H1 (cell line): ENCODE results near the gene CACNG3. TPM values are rescaled to one million over a fixed set of nuclear protein-coding genes. Genes with fewer than 3 reads are reported as not detected.

Experiments used
- CTCF ChIA-PET: fragments of 300-600 bp; sonication (Branson Sonifier 250); formaldehyde crosslinking; loops from one replicate; lab custom pipeline; 2021; ENCODE audit not compliant: partially characterized antibody; lab: Charles Lee
- POLR2A ChIA-PET: fragments of 300-600 bp; sonication (Branson Sonifier 250); formaldehyde crosslinking; loops from one replicate; lab custom pipeline; 2021; ENCODE audit warnings: inconsistent platforms; ENCODE audit not compliant: partially characterized antibody; lab: Charles Lee
- DNase-seq, 2 experiments: peaks; one replicate each; pipeline versions ENCODE4 v3.0.0 to v3.0.0-alpha.2; 2010 to 2022; ENCODE audit warnings: low spot score in 2 of 2, low read depth in 1 of 2, mixed read lengths in 1 of 2
- FAIRE-seq: peaks from 2 replicates; lab custom pipeline; 2011; peaks lifted over from hg19 to GRCh38; lab: Jason Lieb, UNC
- H2AFZ ChIP-seq: 2 replicates; pipeline ENCODE4 v1.8.1; 2012; ENCODE audit warnings: low read length, inconsistent platforms
- H2AK5ac ChIP-seq: 2 replicates; pipeline ENCODE4 v1.6.1; 2013; ENCODE audit warnings: low read depth, low read length
- H2BK120ac ChIP-seq: replicated peaks from 2 replicates; pipeline ENCODE3; 2013; ENCODE audit warnings: low read depth, low read length, inconsistent platforms
- H2BK12ac ChIP-seq: 2 replicates; pipeline ENCODE4 v1.6.1; 2013; ENCODE audit warnings: low read depth, low read length
- H2BK15ac ChIP-seq: 2 replicates; pipeline ENCODE4 v1.6.1; 2013; ENCODE audit warnings: low read length
- H2BK20ac ChIP-seq: 2 replicates; pipeline ENCODE4 v1.6.1; 2013; ENCODE audit warnings: low read length
- H2BK5ac ChIP-seq: 2 replicates; pipeline ENCODE4 v1.6.1; 2013; ENCODE audit warnings: low read depth, low read length
- H3K14ac ChIP-seq: 2 replicates; pipeline ENCODE4 v1.6.1; 2013; ENCODE audit warnings: inconsistent platforms; ENCODE audit not compliant: insufficient read length
- H3K18ac ChIP-seq: 2 replicates; pipeline ENCODE4 v1.6.1; 2013; ENCODE audit warnings: low read length; ENCODE audit errors: extremely low read depth
- H3K23ac ChIP-seq: 2 replicates; pipeline ENCODE4 v1.6.1; 2013; ENCODE audit warnings: inconsistent platforms; ENCODE audit not compliant: insufficient read length
- H3K23me2 ChIP-seq: 2 replicates; pipeline ENCODE4 v1.6.1; 2013; ENCODE audit warnings: low read depth, low read length
- H3K27ac ChIP-seq: 2 replicates; pipeline ENCODE4 v1.6.1; 2011; ENCODE audit warnings: low read depth, low read length, inconsistent platforms
- H3K27me3 ChIP-seq, 4 experiments: replicated peaks in 1 of 4; 1 replicate in 1 of 4; 2 replicates in 3 of 4; pipeline versions ENCODE4 v1.6.1 to v1.8.1; 2011 to 2013; ENCODE audit warnings: low read length in 3 of 4, mild to moderate bottlenecking in 3 of 4, inconsistent platforms in 2 of 4, mixed read lengths in 2 of 4, moderate library complexity in 1 of 4; ENCODE audit not compliant: control insufficient read depth in 3 of 4, insufficient read depth in 3 of 4; ENCODE audit errors: extremely low read depth in 1 of 4
- H3K36me3 ChIP-seq, 4 experiments: 2 replicates each; pipeline versions ENCODE4 v1.6.1 to v1.8.1; 2011 to 2013; ENCODE audit warnings: mild to moderate bottlenecking in 4 of 4, low read length in 3 of 4, moderate library complexity in 2 of 4, control low read depth in 1 of 4, inconsistent platforms in 1 of 4; ENCODE audit not compliant: insufficient read depth in 4 of 4, control insufficient read depth in 2 of 4
- H3K4ac ChIP-seq: replicated peaks from 2 replicates; pipeline ENCODE3; 2013; ENCODE audit warnings: low read length, low read depth, mixed read lengths, inconsistent platforms; ENCODE audit not compliant: insufficient read length
- H3K4me1 ChIP-seq, 4 experiments: replicated peaks in 1 of 4; 1 replicate in 1 of 4; 2 replicates in 3 of 4; pipeline versions ENCODE4 v1.6.1 to v1.8.1; 2011 to 2013; ENCODE audit warnings: low read length in 3 of 4, inconsistent platforms in 2 of 4, mixed read lengths in 1 of 4; ENCODE audit not compliant: insufficient read depth in 4 of 4, control insufficient read depth in 3 of 4
- H3K4me2 ChIP-seq, 2 experiments: 2 replicates each; pipeline versions ENCODE4 v1.6.1 to v1.8.1; 2011 to 2013; ENCODE audit warnings: low read depth in 2 of 2, low read length in 2 of 2, control low read depth in 1 of 2, inconsistent platforms in 1 of 2, mild to moderate bottlenecking in 1 of 2; ENCODE audit not compliant: insufficient read depth in 1 of 2
- H3K4me3 ChIP-seq, 4 experiments: fragments of 200-600, 300-600 bp in 1 of 4; sonication (generic), shearing (Covaris generic), sonication (Bioruptor Twin) in 1 of 4; 2 replicates each; pipeline versions ENCODE4 v1.5.1 to v1.8.1; 2011 to 2016; ENCODE audit warnings: low read length in 4 of 4, low read depth in 3 of 4, control low read depth in 2 of 4, inconsistent platforms in 2 of 4, mild to moderate bottlenecking in 2 of 4, mixed read lengths in 1 of 4, moderate library complexity in 1 of 4; ENCODE audit not compliant: insufficient read depth in 2 of 4; ENCODE audit errors: extremely low read depth in 1 of 4
- H3K56ac ChIP-seq: replicated peaks from 2 replicates; pipeline ENCODE3; 2013; ENCODE audit warnings: low read depth, mild to moderate bottlenecking, mixed read lengths, low read length, inconsistent platforms; ENCODE audit not compliant: insufficient read length
- H3K79me1 ChIP-seq: 2 replicates; pipeline ENCODE4 v1.6.1; 2013; ENCODE audit warnings: low read depth, low read length, control low read depth
- H3K79me2 ChIP-seq, 2 experiments: 2 replicates each; pipeline versions ENCODE4 v1.6.1 to v1.8.1; 2012 to 2013; ENCODE audit warnings: low read length in 2 of 2, mild to moderate bottlenecking in 2 of 2, inconsistent platforms in 1 of 2; ENCODE audit not compliant: insufficient read depth in 2 of 2, control insufficient read depth in 1 of 2
- H3K9ac ChIP-seq, 4 experiments: replicated peaks in 1 of 4; 1 replicate in 1 of 4; 2 replicates in 3 of 4; pipeline versions ENCODE4 v1.6.1 to v1.8.1; 2011 to 2013; ENCODE audit warnings: low read depth in 3 of 4, low read length in 3 of 4, control low read depth in 2 of 4, mild to moderate bottlenecking in 2 of 4, moderate library complexity in 2 of 4, inconsistent platforms in 1 of 4; ENCODE audit errors: extremely low read depth in 1 of 4
- H3K9me3 ChIP-seq, 2 experiments: 2 replicates each; pipeline versions ENCODE4 v1.6.1 to v1.8.1; 2012 to 2013; ENCODE audit warnings: mild to moderate bottlenecking in 2 of 2, moderate library complexity in 2 of 2, control low read depth in 1 of 2, inconsistent platforms in 1 of 2, low read depth in 1 of 2, low read length in 1 of 2, mixed read lengths in 1 of 2; ENCODE audit not compliant: insufficient read depth in 2 of 2
- H4K20me1 ChIP-seq, 2 experiments: replicated peaks in 1 of 2; 2 replicates each; pipeline versions ENCODE3 to v1.8.1; 2011 to 2013; ENCODE audit warnings: inconsistent platforms in 2 of 2, low read length in 2 of 2, mild to moderate bottlenecking in 1 of 2; ENCODE audit not compliant: insufficient read depth in 2 of 2, control insufficient read depth in 1 of 2
- H4K5ac ChIP-seq: 2 replicates; pipeline ENCODE4 v1.6.1; 2013; ENCODE audit warnings: low read length, low read depth, mixed read lengths, inconsistent platforms; ENCODE audit not compliant: insufficient read length
- H4K8ac ChIP-seq: 2 replicates; pipeline ENCODE4 v1.8.0; 2013; ENCODE audit warnings: mild to moderate bottlenecking, moderate library complexity, low read length, inconsistent platforms; ENCODE audit not compliant: insufficient read depth; ENCODE audit errors: extremely low read depth
- H4K91ac ChIP-seq: replicated peaks from 2 replicates; pipeline ENCODE3; 2013; ENCODE audit warnings: low read length, mixed read lengths, inconsistent platforms; ENCODE audit not compliant: insufficient read length
- EGR1 ChIP-seq: IDR thresholded peaks from 2 replicates; pipeline ENCODE4 v1.6.1; 2011; ENCODE audit warnings: low read depth, low read length, borderline replicate concordance
- KDM1A ChIP-seq: fragments of 200-600, 300-600 bp; sonication (generic); IDR thresholded peaks from 2 replicates; pipeline ENCODE4 v1.7.1; 2016; ENCODE audit warnings: mild to moderate bottlenecking, low read length, borderline replicate concordance
- SAP30 ChIP-seq: fragments of 300-600 bp; sonication (generic); IDR thresholded peaks from 2 replicates; pipeline ENCODE4 v1.7.1; 2012; ENCODE audit warnings: low read length, moderate library complexity, mild to moderate bottlenecking, inconsistent platforms; ENCODE audit not compliant: insufficient read depth, insufficient replicate concordance
- SP4 ChIP-seq: IDR thresholded peaks from 2 replicates; pipeline ENCODE4 v1.6.1; 2012; ENCODE audit warnings: low read length, inconsistent platforms
- WGBS, 2 experiments: shearing (Covaris generic) in 1 of 2; methylation state at CpG; one replicate each; pipeline versions ENCODE4 v1.1.6 to v1.1.7; 2013 to 2015; ENCODE audit warnings: low lambda C conversion rate in 2 of 2, mixed read lengths in 2 of 2, inconsistent platforms in 1 of 2, low coverage in 1 of 2, missing lambda C conversion rate in 1 of 2; ENCODE audit not compliant: insufficient replicate concordance in 2 of 2, insufficient coverage in 1 of 2, insufficient read length in 1 of 2; ENCODE audit errors: extremely low coverage in 1 of 2, missing lambda C conversion rate in 1 of 2; 5-methylcytosine and 5-hydroxymethylcytosine counted together
- polyA plus RNA-seq, 7 experiments: library from polyadenylated mRNA; depleted of rRNA in 3 of 7; stranded (reverse) in 5 of 7; unstranded in 2 of 7; fragments of >200 nt in 5 of 7; fragments of 200-250 nt in 2 of 7; gene quantifications; 1 replicate in 5 of 7; 2 replicates in 1 of 7; 4 replicates in 1 of 7; pipeline versions ENCODE4 v1.2.1 to v1.2.3, GENCODE V29; 2011 to 2013; ENCODE audit warnings: missing spikeins in 2 of 7, mixed read lengths in 2 of 7
- total RNA-seq: library from RNA; stranded (reverse); fragmentation: NEBNext Ultra II Directional; extraction: Animal tissue kit (Norgen Biotek cat#: 25700); gene quantifications from 2 replicates; pipeline ENCODE4 v1.2.1, GENCODE V29; 2021

CACNG3 gene
- total and polyA plus RNA-seq, 2 of the 8 experiments (the other 6 are each of a cell fraction or from before 2014, with no cell fraction given) = 0.12 TPM; not detected in 1

GRCh38 chr16:24232936-24233335 is 23.2 kb upstream of the CACNG3 start:
- H3K56ac ChIP-seq = no peak overlapping the region
- H3K23me2 ChIP-seq = no peaks in the 10 kb centered on the region
- no peak overlapping the region for H2BK5ac ChIP-seq
- no peak overlapping the region for H3K4ac ChIP-seq
- no peak overlapping the region for H3K4me2 ChIP-seq
- no peaks in the 10 kb centered on the region for H3K79me1 ChIP-seq
- no peak overlapping the region for H3K9ac ChIP-seq
- H3K36me3 ChIP-seq = no peaks in the 10 kb centered on the region
- H4K20me1 ChIP-seq = no peaks in the 10 kb centered on the region
- no peak overlapping the region for H2BK15ac ChIP-seq
- H3K14ac ChIP-seq = no peak overlapping the region
- H3K4me1 ChIP-seq = no peaks in the 10 kb centered on the region
- DNase-seq = no peak
- no peaks in the 10 kb centered on the region for H3K79me2 ChIP-seq
- no peak overlapping the region for H4K5ac ChIP-seq
- POLR2A ChIA-PET = no interaction called here
- H2AK5ac ChIP-seq = no peak overlapping the region
- TF ChIP-seq SP4 (no peak), EGR1 (no peak), SAP30 (no peak), KDM1A (no peak)
- H2AFZ ChIP-seq = no peak overlapping the region
- no peak overlapping the region for H3K18ac ChIP-seq
- no peak for FAIRE-seq
- H4K91ac ChIP-seq = no peak overlapping the region
- no peak overlapping the region for H2BK20ac ChIP-seq
- H3K27ac ChIP-seq = no peak overlapping the region
- H4K8ac ChIP-seq = no peak overlapping the region
- H3K27me3 ChIP-seq = no peaks in the 10 kb centered on the region
- H2BK12ac ChIP-seq = no peak overlapping the region
- 87% methylated on average over 2 of the region's 2 CpGs; no CpG with 5 or more reads in 1 of the 2 experiments for WGBS, 2 experiments
- H3K4me3 ChIP-seq = no peak overlapping the region
- CTCF ChIA-PET = interaction anchor here (3.0 kb wide), 1 partner anchor 187 kb away, joined by 8 read pairs; no protein-coding TSS in a partner anchor
- H2BK120ac ChIP-seq = no peak overlapping the region
- H3K9me3 ChIP-seq = peaks cover 0 to 4% of the 10 kb centered on the region in 2 experiments; a peak in 1 of 4 replicates
- no peak overlapping the region for H3K23ac ChIP-seq
